Endothelial cell of umbilical vein (primary cell): ENCODE results near the gene KCTD19. TPM values are rescaled to one million over a fixed set of nuclear protein-coding genes. Genes with fewer than 3 reads are reported as not detected.

ENCODE experiments used
- BruUV-seq: library from RNA; stranded (reverse); fragments of 400-500 nt; replicated peaks from 2 replicates; lab custom pipeline; 2021; lab: Mats Ljungman, UMichigan
- CTCF ChIA-PET: fragments of 300-600, 350-600 bp; sonication (Branson Sonifier 250); formaldehyde crosslinking; loops from one replicate; lab custom pipeline; 2021; ENCODE audit warnings: antibody characterized with exemption, inconsistent platforms; lab: Charles Lee
- POLR2A ChIA-PET: fragments of 300-600, 350-600 bp; sonication (Branson Sonifier 250); formaldehyde crosslinking; loops from one replicate; lab custom pipeline; 2021; ENCODE audit warnings: antibody characterized with exemption, inconsistent platforms; lab: Charles Lee
- DNase-seq: peaks from one replicate; pipeline ENCODE4 v3.0.0-alpha.2; 2011; ENCODE audit warnings: low read depth, low spot score
- FAIRE-seq: peaks from 2 replicates; lab custom pipeline; 2011; peaks lifted over from hg19 to GRCh38; lab: Jason Lieb, UNC
- H2AFZ ChIP-seq: 2 replicates; pipeline ENCODE4 v1.6.0; 2012; ENCODE audit warnings: low read depth, low read length, control low read depth, inconsistent platforms
- H3K27ac ChIP-seq: 2 replicates; pipeline ENCODE4 v1.5.1; 2011; ENCODE audit warnings: low read depth, mild to moderate bottlenecking, control low read depth, low read length, moderate library complexity; ENCODE audit not compliant: insufficient read depth
- H3K27me3 ChIP-seq, 2 experiments: 2 replicates each; pipeline versions ENCODE4 v1.6.0 to v1.6.1; 2011; ENCODE audit warnings: low read length in 2 of 2, mixed read lengths in 1 of 2; ENCODE audit not compliant: control insufficient read depth in 2 of 2, insufficient read depth in 2 of 2
- H3K36me3 ChIP-seq, 2 experiments: 2 replicates in 1 of 2; 3 replicates in 1 of 2; pipeline ENCODE4 v1.5.1; 2011; ENCODE audit warnings: low read length in 2 of 2, mild to moderate bottlenecking in 1 of 2, moderate library complexity in 1 of 2; ENCODE audit not compliant: control insufficient read depth in 2 of 2, insufficient read depth in 2 of 2; ENCODE audit errors: extremely low read depth in 1 of 2
- H3K4me1 ChIP-seq: 3 replicates; pipeline ENCODE4 v1.5.1; 2011; ENCODE audit warnings: mild to moderate bottlenecking, low read length; ENCODE audit not compliant: control insufficient read depth, insufficient read depth; ENCODE audit errors: extremely low read depth
- H3K4me2 ChIP-seq: 2 replicates; pipeline ENCODE4 v1.6.1; 2011; ENCODE audit warnings: low read length, control low read depth, mixed read lengths; ENCODE audit not compliant: insufficient read depth
- H3K4me3 ChIP-seq, 3 experiments: fragments of 200-600 bp in 1 of 3; sonication (generic), shearing (Covaris generic) in 1 of 3; replicated peaks in 1 of 3; 2 replicates each; pipeline ENCODE4 v1.5.1; 2011 to 2016; ENCODE audit warnings: control low read depth in 3 of 3, low read length in 3 of 3, mild to moderate bottlenecking in 2 of 3, inconsistent platforms in 1 of 3, low read depth in 1 of 3, moderate library complexity in 1 of 3; ENCODE audit not compliant: insufficient read depth in 1 of 3
- H3K79me2 ChIP-seq: 2 replicates; pipeline ENCODE4 v1.6.0; 2012; ENCODE audit warnings: low read length, inconsistent platforms; ENCODE audit not compliant: control insufficient read depth, insufficient read depth
- H3K9ac ChIP-seq: replicated peaks from 2 replicates; pipeline ENCODE3; 2011; ENCODE audit warnings: low read length, control low read depth; ENCODE audit not compliant: insufficient read depth; ENCODE audit errors: extremely low read depth
- H3K9me1 ChIP-seq: replicated peaks from 3 replicates; pipeline ENCODE4 v1.6.0; 2011; ENCODE audit warnings: mild to moderate bottlenecking, low read length; ENCODE audit not compliant: control insufficient read depth, insufficient read depth; ENCODE audit errors: extremely low read depth
- H3K9me3 ChIP-seq: replicated peaks from 2 replicates; pipeline ENCODE4 v1.5.1; 2012; ENCODE audit warnings: low read length, inconsistent platforms; ENCODE audit not compliant: control insufficient read depth, insufficient read depth
- H4K20me1 ChIP-seq: replicated peaks from 2 replicates; pipeline ENCODE3; 2011; ENCODE audit warnings: mild to moderate bottlenecking, low read length; ENCODE audit not compliant: control insufficient read depth, insufficient read depth; ENCODE audit errors: extremely low read depth
- CTCF ChIP-seq, 2 donors: IDR thresholded peaks; 1 replicate in 1 of 2; 2 replicates in 1 of 2; pipeline ENCODE4 v1.5.1; 2011; ENCODE audit warnings: low read length in 2 of 2, mild to moderate bottlenecking in 2 of 2, moderate library complexity in 2 of 2, control low read depth in 1 of 2, inconsistent platforms in 1 of 2, low read depth in 1 of 2; ENCODE audit not compliant: insufficient read depth in 1 of 2; ENCODE audit errors: extremely low read depth in 1 of 2
- EZH2 ChIP-seq: IDR thresholded peaks from 2 replicates; pipeline ENCODE4 v1.6.1; 2012; ENCODE audit warnings: borderline replicate concordance, low read depth, mild to moderate bottlenecking, moderate library complexity, low read length, inconsistent platforms; ENCODE audit not compliant: severe bottlenecking
- FOS ChIP-seq: IDR thresholded peaks from 2 replicates; pipeline ENCODE4 v1.6.1; 2011; ENCODE audit warnings: mild to moderate bottlenecking, low read length, moderate library complexity, borderline replicate concordance; ENCODE audit not compliant: insufficient read depth
- GATA2 ChIP-seq: IDR thresholded peaks from 2 replicates; pipeline ENCODE4 v1.7.0; 2011; ENCODE audit warnings: low read depth, mild to moderate bottlenecking, moderate library complexity, mixed read lengths, low read length; ENCODE audit not compliant: insufficient read length, insufficient read depth
- JUN ChIP-seq: IDR thresholded peaks from 2 replicates; pipeline ENCODE4 v1.6.1; 2011; ENCODE audit warnings: borderline replicate concordance, low read depth; ENCODE audit not compliant: insufficient read length, insufficient read depth
- MAX ChIP-seq: IDR thresholded peaks from 2 replicates; pipeline ENCODE4 v1.6.1; 2011; ENCODE audit not compliant: insufficient read depth, insufficient read length
- MYC ChIP-seq: IDR thresholded peaks from one replicate; pipeline ENCODE4 v1.6.1; 2011; ENCODE audit warnings: mild to moderate bottlenecking, low read depth, low read length
- POLR2A ChIP-seq: IDR thresholded peaks from 2 replicates; pipeline ENCODE4 v1.6.1; 2012; ENCODE audit warnings: low read depth, mild to moderate bottlenecking, control low read depth, low read length
- POLR2AphosphoS5 ChIP-seq: IDR thresholded peaks from 2 replicates; pipeline ENCODE4 v1.6.1; 2012; ENCODE audit warnings: low read depth, mild to moderate bottlenecking, control low read depth, low read length, moderate library complexity; ENCODE audit not compliant: insufficient read depth
- dilution Hi-C: fragments of 300-500 bp; cut with MboI; formaldehyde crosslinking; loops from one replicate; pipeline ENCODE4 v1.15.0; 2019; ENCODE audit warnings: low sequenced_read_pairs; ENCODE audit not compliant: extremely low pct_ligation_motif_present
- intact Hi-C: fragments of 100-400 bp; cut with micrococcal nuclease; formaldehyde crosslinking; loops from one replicate; pipeline ENCODE4 v1.10.0; 2022
- polyA plus RNA-seq, 4 experiments: library from polyadenylated mRNA; depleted of rRNA in 3 of 4; stranded (reverse) in 3 of 4; unstranded in 1 of 4; fragments of >200 nt; gene quantifications; 2 replicates each; pipeline versions ENCODE4 v1.2.1 to v1.2.3, GENCODE V29; 2011 to 2012; ENCODE audit warnings: missing spikeins in 1 of 4
- total RNA-seq: library from RNA; stranded (reverse); gene quantifications from 2 replicates; pipeline ENCODE4 v1.2.3, GENCODE V29; 2021

Gene KCTD19
- total and polyA plus RNA-seq, 2 donors (not counting 3 experiments of a cell fraction or from before 2014, with no cell fraction given) = 0.21 to 0.44 TPM

- BruUV-seq = no TSS peak
- Histone ChIP-seq H3K79me2 (no peaks in the 10 kb centered on the region), H3K4me2 (peak overlapping the region; percentile 31), H2AFZ (no peak overlapping the region), H3K4me3 (no peak overlapping the region), H3K36me3 (no peaks in the 10 kb centered on the region), H3K27ac (peak overlapping the region; percentile 50), H3K27me3 (no peaks in the 10 kb centered on the region), H3K9me3 (no peaks in the 10 kb centered on the region), H3K4me1 (peaks cover 23% of the 10 kb centered on the region), H3K9me1 (no peaks in the 10 kb centered on the region), H4K20me1 (no peaks in the 10 kb centered on the region), H3K9ac (no peak overlapping the region)
- CTCF ChIA-PET = interaction anchor here (0.9 to 4.7 kb wide), 10 partner anchors 11 to 147 kb away, joined by 3 to 31 read pairs (median 4); partner anchors contain the start of genes KCTD19, LRRC36, TPPP3 and ZDHHC1
- POLR2A ChIA-PET = no interaction called here
- intact Hi-C loops (loop anchor here (1.0 to 5.0 kb wide), 4 partner anchors 35 to 121 kb away; partner anchors contain the start of gene PLEKHG4), dilution Hi-C loops (no loop called here)
- TF ChIP-seq MAX (no peak), POLR2A (no peak), MYC (no peak), JUN (peak; percentile 46), FOS (peak; percentile 48), EZH2 (no peak), POLR2AphosphoS5 (no peak), GATA2 (peak; percentile 84), CTCF (IDR thresholded peaks at IDR 0.05; ENCODE audit: extremely low read depth in 1 of 2, insufficient read depth in 1 of 2, low read depth in 1 of 2, low read length in 2 of 2) (no peak)
- FAIRE-seq = peak; percentile 52
- DNase-seq = peak; percentile 70
These were observed 19.8 kb upstream of the KCTD19 start for GRCh38 chr16:67346341-67346740.
